BE2C (cell line): ENCODE measurements around the gene AEBP2.

ENCODE experiments used
- DNase-seq: peaks from one replicate; pipeline ENCODE4 v3.0.0-alpha.2; 2020
- H3K27me3 ChIP-seq: fragments of 250-450 bp; sonication (Bioruptor Pico); 2 replicates; pipeline ENCODE4 v1.5.1; 2020; ENCODE audit warnings: mild to moderate bottlenecking
- H3K36me3 ChIP-seq: fragments of 250-450 bp; sonication (Bioruptor Pico); 2 replicates; pipeline ENCODE4 v1.5.1; 2020; ENCODE audit warnings: mild to moderate bottlenecking
- H3K4me1 ChIP-seq: fragments of 250-450 bp; sonication (Bioruptor Pico); 2 replicates; pipeline ENCODE4 v1.5.1; 2020
- H3K4me3 ChIP-seq: 2 replicates; pipeline ENCODE4 v1.5.1; 2011; ENCODE audit warnings: low read depth, low read length
- H3K9me3 ChIP-seq: fragments of 250-450 bp; sonication (Bioruptor Pico); 2 replicates; pipeline ENCODE4 v1.5.1; 2020
- TF ChIP-seq, protein P1 (sequence below): IDR thresholded peaks from 2 replicates; pipeline ENCODE4 v1.5.1; 2012; ENCODE audit warnings: mild to moderate bottlenecking, low read depth, low read length

Gene AEBP2

DNA sequence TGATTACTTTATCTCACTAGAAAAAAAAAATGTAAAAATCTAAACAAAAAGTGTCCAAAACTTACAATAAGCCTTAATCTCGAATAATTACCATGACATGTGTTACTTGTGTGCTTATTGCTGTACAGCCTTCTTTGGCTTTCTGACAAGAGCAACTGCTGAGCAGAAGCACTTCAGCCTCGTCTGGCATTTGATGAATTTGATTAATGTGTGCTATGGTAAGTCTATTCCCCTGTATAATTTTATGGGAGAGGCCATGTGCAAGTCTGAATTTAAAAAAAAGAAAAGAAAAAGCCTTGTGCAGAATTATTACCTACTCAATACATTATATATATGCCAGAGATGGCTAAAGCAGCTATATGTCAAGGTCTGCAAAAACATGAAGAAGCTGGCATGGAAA is 113.9 kb downstream of the AEBP2 start:
- TF ChIP-seq, protein P1, sequence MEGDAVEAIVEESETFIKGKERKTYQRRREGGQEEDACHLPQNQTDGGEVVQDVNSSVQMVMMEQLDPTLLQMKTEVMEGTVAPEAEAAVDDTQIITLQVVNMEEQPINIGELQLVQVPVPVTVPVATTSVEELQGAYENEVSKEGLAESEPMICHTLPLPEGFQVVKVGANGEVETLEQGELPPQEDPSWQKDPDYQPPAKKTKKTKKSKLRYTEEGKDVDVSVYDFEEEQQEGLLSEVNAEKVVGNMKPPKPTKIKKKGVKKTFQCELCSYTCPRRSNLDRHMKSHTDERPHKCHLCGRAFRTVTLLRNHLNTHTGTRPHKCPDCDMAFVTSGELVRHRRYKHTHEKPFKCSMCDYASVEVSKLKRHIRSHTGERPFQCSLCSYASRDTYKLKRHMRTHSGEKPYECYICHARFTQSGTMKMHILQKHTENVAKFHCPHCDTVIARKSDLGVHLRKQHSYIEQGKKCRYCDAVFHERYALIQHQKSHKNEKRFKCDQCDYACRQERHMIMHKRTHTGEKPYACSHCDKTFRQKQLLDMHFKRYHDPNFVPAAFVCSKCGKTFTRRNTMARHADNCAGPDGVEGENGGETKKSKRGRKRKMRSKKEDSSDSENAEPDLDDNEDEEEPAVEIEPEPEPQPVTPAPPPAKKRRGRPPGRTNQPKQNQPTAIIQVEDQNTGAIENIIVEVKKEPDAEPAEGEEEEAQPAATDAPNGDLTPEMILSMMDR, result no peak
- H3K4me1 ChIP-seq, result peaks cover 6% of the 10 kb centered on the region; the same call in 1 of the 2 replicates
- H3K4me3 ChIP-seq, result no peak overlapping the region
- H3K27me3 ChIP-seq, result no peaks in the 10 kb centered on the region
- H3K36me3 ChIP-seq, result no peaks in the 10 kb centered on the region
- no peaks in the 10 kb centered on the region for H3K9me3 ChIP-seq
- peak; percentile 23 for DNase-seq

DNA sequence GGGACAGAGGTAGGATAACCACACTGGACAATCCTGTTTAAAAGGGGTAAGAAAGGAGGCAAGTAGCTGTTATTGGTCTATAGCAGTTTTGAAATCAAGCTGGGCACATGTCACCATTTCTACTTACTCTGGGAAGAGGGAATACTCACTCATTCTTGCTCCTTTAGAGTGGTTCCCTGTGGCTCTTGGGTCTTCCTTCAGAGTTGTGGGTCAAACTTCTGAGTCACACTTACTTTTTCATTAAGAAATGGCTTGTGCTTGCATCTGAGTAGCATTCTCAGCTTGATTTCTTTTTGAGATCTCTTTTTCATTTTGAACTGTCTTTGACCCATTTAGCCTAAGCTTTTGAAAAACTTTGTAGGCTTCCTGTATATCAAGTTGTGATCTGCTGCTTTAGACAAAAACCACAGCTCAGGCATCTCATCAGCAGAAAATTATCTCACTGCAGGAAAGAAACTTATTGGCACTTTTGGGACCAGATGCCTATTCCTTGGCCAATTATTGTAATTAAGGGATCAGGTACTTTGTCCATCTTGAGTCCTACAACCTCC is 122.2 kb downstream of the AEBP2 start:
- TF ChIP-seq, protein P1, result no peak
- no peak for DNase-seq
- Histone ChIP-seq H3K4me3 (no peak overlapping the region), H3K4me1 (no peaks in the 10 kb centered on the region), H3K9me3 (no peaks in the 10 kb centered on the region), H3K36me3 (no peaks in the 10 kb centered on the region), H3K27me3 (no peaks in the 10 kb centered on the region)
